HFFc6 (cell line): ENCODE data around the gene TMEM41A. TPM values are rescaled to one million over a fixed set of nuclear protein-coding genes. Genes with fewer than 3 reads are reported as not detected.

Source experiments
- DNase-seq: peaks from one replicate; pipeline ENCODE4 v3.0.0-alpha.2; 2018
- H3K27ac Mint-ChIP-seq: 2 replicates; pipeline ENCODE4 v1.8.0; 2020; ENCODE audit warnings: mild to moderate bottlenecking, mixed read lengths
- H3K27me3 Mint-ChIP-seq: 2 replicates; pipeline ENCODE4 v1.8.0; 2021; ENCODE audit warnings: mild to moderate bottlenecking, moderate library complexity, mixed read lengths; ENCODE audit not compliant: insufficient read depth
- H3K36me3 Mint-ChIP-seq: 2 replicates; pipeline ENCODE4 v1.8.0; 2021; ENCODE audit warnings: low read depth, mixed read lengths
- H3K4me1 Mint-ChIP-seq: 2 replicates; pipeline ENCODE4 v1.8.0; 2020; ENCODE audit warnings: low read depth, mixed read lengths
- H3K4me3 Mint-ChIP-seq: 2 replicates; pipeline ENCODE4 v1.8.0; 2020; ENCODE audit warnings: mild to moderate bottlenecking, moderate library complexity, mixed read lengths
- H3K9me3 Mint-ChIP-seq: 2 replicates; pipeline ENCODE4 v1.8.0; 2020; ENCODE audit warnings: mild to moderate bottlenecking, mixed read lengths
- total RNA-seq, 6 experiments: library from RNA; stranded (reverse); fragmentation: NEBNext Ultra II Directional; extraction: Animal tissue kit (Norgen Biotek cat#: 25700); gene quantifications; 2 replicates in 1 of 6; 3 replicates in 5 of 6; pipeline ENCODE4 v1.2.3, GENCODE V29; 2021
- TF ChIP-seq, protein P1 (sequence below): fragments of 200-600 bp; sonication (generic); IDR thresholded peaks from 2 replicates; pipeline ENCODE4 v1.5.0; 2021; ENCODE audit warnings: antibody characterized with exemption, mild to moderate bottlenecking

The TMEM41A gene
- total RNA-seq, 6 experiments from 2014 or later = 13.2 to 16.7 (median 15.1) TPM

DNA sequence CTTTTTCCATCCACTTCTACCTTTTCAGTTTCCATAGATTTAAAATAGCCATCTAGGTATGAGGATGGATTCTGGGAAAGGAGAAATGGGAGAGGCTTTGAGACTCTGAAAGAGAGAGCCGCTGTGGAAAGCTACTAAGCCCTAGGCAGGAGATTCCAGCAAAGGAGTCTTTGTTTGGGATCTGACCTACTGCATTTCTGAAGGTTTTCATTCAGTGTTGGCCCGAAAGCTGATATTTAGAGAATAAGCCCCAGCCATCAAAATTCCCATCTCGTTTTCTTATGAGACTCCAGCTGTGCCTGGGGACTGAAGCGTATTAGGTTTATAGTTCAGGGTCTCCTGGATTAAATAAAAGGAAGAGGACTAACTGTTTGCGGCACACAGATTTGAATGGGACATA lies 34.1 kb upstream of the TMEM41A start:
- Mint-ChIP-seq H3K4me3 (no peak overlapping the region), H3K36me3 (no peaks in the 10 kb centered on the region), H3K27me3 (peaks cover 6% of the 10 kb centered on the region), H3K4me1 (peaks cover 10% of the 10 kb centered on the region), H3K9me3 (no peaks in the 10 kb centered on the region), H3K27ac (no peak overlapping the region)
- no peak for DNase-seq
- TF ChIP-seq, protein P1, sequence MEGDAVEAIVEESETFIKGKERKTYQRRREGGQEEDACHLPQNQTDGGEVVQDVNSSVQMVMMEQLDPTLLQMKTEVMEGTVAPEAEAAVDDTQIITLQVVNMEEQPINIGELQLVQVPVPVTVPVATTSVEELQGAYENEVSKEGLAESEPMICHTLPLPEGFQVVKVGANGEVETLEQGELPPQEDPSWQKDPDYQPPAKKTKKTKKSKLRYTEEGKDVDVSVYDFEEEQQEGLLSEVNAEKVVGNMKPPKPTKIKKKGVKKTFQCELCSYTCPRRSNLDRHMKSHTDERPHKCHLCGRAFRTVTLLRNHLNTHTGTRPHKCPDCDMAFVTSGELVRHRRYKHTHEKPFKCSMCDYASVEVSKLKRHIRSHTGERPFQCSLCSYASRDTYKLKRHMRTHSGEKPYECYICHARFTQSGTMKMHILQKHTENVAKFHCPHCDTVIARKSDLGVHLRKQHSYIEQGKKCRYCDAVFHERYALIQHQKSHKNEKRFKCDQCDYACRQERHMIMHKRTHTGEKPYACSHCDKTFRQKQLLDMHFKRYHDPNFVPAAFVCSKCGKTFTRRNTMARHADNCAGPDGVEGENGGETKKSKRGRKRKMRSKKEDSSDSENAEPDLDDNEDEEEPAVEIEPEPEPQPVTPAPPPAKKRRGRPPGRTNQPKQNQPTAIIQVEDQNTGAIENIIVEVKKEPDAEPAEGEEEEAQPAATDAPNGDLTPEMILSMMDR = no peak

- no peak for DNase-seq
- TF ChIP-seq, protein P1 = no peak
- Mint-ChIP-seq H3K9me3 (no peaks in the 10 kb centered on the region), H3K4me3 (no peak overlapping the region), H3K27me3 (peaks cover 7% of the 10 kb centered on the region), H3K36me3 (no peaks in the 10 kb centered on the region), H3K27ac (no peak overlapping the region), H3K4me1 (no peaks in the 10 kb centered on the region)
These were observed 32.0 kb upstream of the TMEM41A start for GRCh38 chr3:185530856-185531255.

DNA sequence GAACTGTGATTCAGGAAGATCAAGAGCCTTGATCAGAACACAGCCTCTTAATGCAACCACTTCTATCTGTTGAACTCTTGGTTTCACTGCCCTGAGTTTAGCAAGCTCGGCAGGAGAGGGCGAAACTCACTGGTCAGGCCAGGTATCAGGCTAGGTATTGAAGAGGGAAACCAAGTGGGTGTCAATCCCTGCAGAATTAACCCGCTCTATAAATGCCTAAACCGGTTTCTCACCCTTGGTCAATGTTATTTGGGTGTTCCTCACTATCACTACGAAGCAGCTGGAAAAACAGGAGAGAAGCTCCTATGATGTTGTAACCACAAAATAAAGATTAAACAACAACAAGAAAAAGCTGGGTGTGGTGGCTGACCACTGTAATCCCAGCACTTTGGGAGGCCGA lies 29.7 kb upstream of the TMEM41A start:
- peaks cover 11% of the 10 kb centered on the region for H3K27me3 Mint-ChIP-seq
- no peak for DNase-seq
- no peak overlapping the region for H3K27ac Mint-ChIP-seq
- TF ChIP-seq, protein P1 = no peak
- no peaks in the 10 kb centered on the region for H3K36me3 Mint-ChIP-seq
- H3K4me3 Mint-ChIP-seq = no peak overlapping the region
- no peaks in the 10 kb centered on the region for H3K9me3 Mint-ChIP-seq
- H3K4me1 Mint-ChIP-seq = no peaks in the 10 kb centered on the region

GRCh38 chr3:185527364-185527763 lies 28.5 kb upstream of the TMEM41A start:
- no peaks in the 10 kb centered on the region for H3K9me3 Mint-ChIP-seq
- no peak overlapping the region for H3K4me3 Mint-ChIP-seq
- H3K27me3 Mint-ChIP-seq = peaks cover 12% of the 10 kb centered on the region
- no peak for DNase-seq
- TF ChIP-seq, protein P1 = no peak
- no peak overlapping the region for H3K27ac Mint-ChIP-seq
- H3K4me1 Mint-ChIP-seq = no peaks in the 10 kb centered on the region
- H3K36me3 Mint-ChIP-seq = no peaks in the 10 kb centered on the region

- no peak overlapping the region for H3K27ac Mint-ChIP-seq
- H3K36me3 Mint-ChIP-seq = no peaks in the 10 kb centered on the region
- peaks cover 14% of the 10 kb centered on the region for H3K27me3 Mint-ChIP-seq
- no peaks in the 10 kb centered on the region for H3K9me3 Mint-ChIP-seq
- DNase-seq = no peak
- TF ChIP-seq, protein P1 = no peak
- H3K4me3 Mint-ChIP-seq = no peak overlapping the region
- H3K4me1 Mint-ChIP-seq = no peaks in the 10 kb centered on the region
These were observed 27.6 kb upstream of the TMEM41A start for GRCh38 chr3:185526349-185526951.
